Breast epithelium (tissue), 3 donors: ENCODE measurements around the gene ANKRD39.

Source experiments
- CTCF ChIP-seq, 3 donors: fragments of 450-650 bp; IDR thresholded peaks; one replicate each; pipeline ENCODE4 v1.5.1; 2016 to 2017; ENCODE audit warnings: antibody characterized with exemption in 3 of 3, mild to moderate bottlenecking in 3 of 3, moderate library complexity in 3 of 3
- POLR2A ChIP-seq: fragments of 450-650 bp; IDR thresholded peaks from one replicate; pipeline ENCODE4 v1.6.1; 2016; ENCODE audit warnings: antibody characterized with exemption, mild to moderate bottlenecking, moderate library complexity
- POLR2AphosphoS5 ChIP-seq, 3 donors: sonication (generic); formaldehyde crosslinking; IDR thresholded peaks; one replicate each; pipeline ENCODE4 v1.6.1; 2017; ENCODE audit warnings: antibody characterized with exemption in 3 of 3

- TF ChIP-seq CTCF (IDR thresholded peaks at IDR 0.05) (no peak), POLR2A (no peak), POLR2AphosphoS5 (IDR thresholded peaks at IDR 0.05) (no peak)
These were observed 55.8 kb downstream of the ANKRD39 start for GRCh38 chr2:96801786-96802595.
